KMS-11 (cell line): ENCODE results near the gene CD163L1.

Source experiments
- H2AFZ ChIP-seq: fragments of 200-600 bp; sonication (generic); 2 replicates; pipeline ENCODE4 v1.6.1; 2016; ENCODE audit warnings: antibody characterized with exemption, mixed run types, low read depth
- H3K27ac ChIP-seq: fragments of 200-600 bp; sonication (generic); 2 replicates; pipeline ENCODE4 v1.6.1; 2016; ENCODE audit warnings: mild to moderate bottlenecking, mixed run types
- H3K27me3 ChIP-seq: fragments of 200-600 bp; sonication (generic); 2 replicates; pipeline ENCODE4 v1.6.1; 2017; ENCODE audit warnings: mild to moderate bottlenecking, low read depth, mixed run types, moderate library complexity; ENCODE audit not compliant: insufficient read depth
- H3K36me3 ChIP-seq: fragments of 200-600 bp; sonication (generic); 2 replicates; pipeline ENCODE4 v1.6.1; 2017; ENCODE audit warnings: mild to moderate bottlenecking, mixed run types; ENCODE audit not compliant: insufficient read depth
- H3K4me1 ChIP-seq: fragments of 200-600 bp; sonication (generic); 2 replicates; pipeline ENCODE4 v1.6.1; 2016; ENCODE audit warnings: mild to moderate bottlenecking, low read depth, mixed run types; ENCODE audit not compliant: poor library complexity, severe bottlenecking
- H3K4me2 ChIP-seq: fragments of 200-600 bp; sonication (generic); 2 replicates; pipeline ENCODE4 v1.7.0; 2016; ENCODE audit warnings: mild to moderate bottlenecking, mixed run types
- H3K4me3 ChIP-seq: fragments of 200-600 bp; sonication (generic); IDR thresholded peaks from 2 replicates; pipeline ENCODE4 v1.6.1; 2017; ENCODE audit warnings: low read depth, low read length, mixed read lengths; ENCODE audit not compliant: insufficient read depth
- H3K79me2 ChIP-seq: fragments of 200-600 bp; sonication (generic); 2 replicates; pipeline ENCODE4 v1.6.1; 2016; ENCODE audit warnings: low read depth, mixed run types; ENCODE audit not compliant: insufficient read depth
- H3K9ac ChIP-seq: fragments of 200-600 bp; sonication (generic); 2 replicates; pipeline ENCODE4 v1.6.1; 2016; ENCODE audit warnings: mild to moderate bottlenecking, mixed run types
- H4K20me1 ChIP-seq: fragments of 200-600 bp; sonication (generic); 2 replicates; pipeline ENCODE4 v1.6.1; 2016; ENCODE audit warnings: mild to moderate bottlenecking, mixed run types; ENCODE audit not compliant: insufficient read depth
- TF ChIP-seq, protein P1 (sequence below): fragments of 200-600 bp; sonication (generic); conservative IDR thresholded peaks from 2 replicates; pipeline ENCODE4 v1.6.1; 2017; ENCODE audit warnings: low read depth, mild to moderate bottlenecking, antibody characterized with exemption, low read length, moderate library complexity, mixed read lengths

Gene CD163L1

DNA sequence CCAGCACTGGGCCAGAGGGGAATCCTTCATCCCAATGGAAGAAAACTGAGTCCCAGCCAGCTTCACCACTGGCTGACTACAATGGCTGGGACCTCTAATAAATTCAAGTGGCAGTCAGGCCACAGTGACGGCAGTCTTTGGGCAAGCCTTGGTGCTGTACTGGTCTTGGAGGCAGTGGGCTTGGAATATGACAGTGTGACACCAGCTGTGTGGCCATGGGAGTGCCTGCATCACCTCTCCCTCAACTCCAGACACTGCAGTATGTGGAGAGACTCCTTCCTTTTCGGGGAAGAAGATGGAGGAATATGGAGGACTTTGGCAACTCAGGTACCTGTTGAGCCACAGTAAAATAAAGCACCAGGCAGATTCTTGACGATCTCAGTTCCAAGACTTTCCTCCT lies 16.0 kb upstream of the CD163L1 start:
- H3K4me2 ChIP-seq: no peak overlapping the region
- no peak overlapping the region for H3K27ac ChIP-seq

DNA sequence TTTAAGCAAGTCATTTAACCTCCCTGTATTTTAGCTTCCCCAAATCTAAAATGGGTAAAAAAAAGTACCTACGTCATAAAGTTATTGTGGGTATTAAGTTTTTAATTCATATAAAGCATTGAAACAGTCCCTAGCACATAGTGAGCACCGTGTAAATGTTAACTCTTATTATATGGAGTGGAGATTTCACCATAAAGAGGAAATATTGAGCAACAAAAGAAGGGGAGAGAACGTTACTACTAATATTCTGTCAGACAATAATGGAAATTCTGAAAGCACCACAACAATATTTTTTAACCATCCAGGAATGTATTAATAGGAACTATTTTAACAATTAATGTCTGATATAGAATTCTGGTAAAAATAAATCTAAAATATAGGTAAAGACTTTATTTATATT lies 7.8 kb upstream of the CD163L1 start:
- no peak overlapping the region for H2AFZ ChIP-seq
- H3K27me3 ChIP-seq: no peaks in the 10 kb centered on the region
- no peaks in the 10 kb centered on the region for H3K79me2 ChIP-seq
- H3K27ac ChIP-seq: no peak overlapping the region
- no peaks in the 10 kb centered on the region for H4K20me1 ChIP-seq
- H3K4me2 ChIP-seq: no peak overlapping the region
- no peak overlapping the region for H3K4me3 ChIP-seq
- TF ChIP-seq, protein P1, sequence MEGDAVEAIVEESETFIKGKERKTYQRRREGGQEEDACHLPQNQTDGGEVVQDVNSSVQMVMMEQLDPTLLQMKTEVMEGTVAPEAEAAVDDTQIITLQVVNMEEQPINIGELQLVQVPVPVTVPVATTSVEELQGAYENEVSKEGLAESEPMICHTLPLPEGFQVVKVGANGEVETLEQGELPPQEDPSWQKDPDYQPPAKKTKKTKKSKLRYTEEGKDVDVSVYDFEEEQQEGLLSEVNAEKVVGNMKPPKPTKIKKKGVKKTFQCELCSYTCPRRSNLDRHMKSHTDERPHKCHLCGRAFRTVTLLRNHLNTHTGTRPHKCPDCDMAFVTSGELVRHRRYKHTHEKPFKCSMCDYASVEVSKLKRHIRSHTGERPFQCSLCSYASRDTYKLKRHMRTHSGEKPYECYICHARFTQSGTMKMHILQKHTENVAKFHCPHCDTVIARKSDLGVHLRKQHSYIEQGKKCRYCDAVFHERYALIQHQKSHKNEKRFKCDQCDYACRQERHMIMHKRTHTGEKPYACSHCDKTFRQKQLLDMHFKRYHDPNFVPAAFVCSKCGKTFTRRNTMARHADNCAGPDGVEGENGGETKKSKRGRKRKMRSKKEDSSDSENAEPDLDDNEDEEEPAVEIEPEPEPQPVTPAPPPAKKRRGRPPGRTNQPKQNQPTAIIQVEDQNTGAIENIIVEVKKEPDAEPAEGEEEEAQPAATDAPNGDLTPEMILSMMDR: no peak
- H3K4me1 ChIP-seq: no peaks in the 10 kb centered on the region
- no peaks in the 10 kb centered on the region for H3K36me3 ChIP-seq
- no peak overlapping the region for H3K9ac ChIP-seq

More for the DNA sequence above, 16.0 kb upstream of the CD163L1 start:
- Histone ChIP-seq H3K36me3 (no peaks in the 10 kb centered on the region), H3K79me2 (no peaks in the 10 kb centered on the region), H3K27me3 (no peaks in the 10 kb centered on the region), H3K4me1 (no peaks in the 10 kb centered on the region), H3K9ac (no peak overlapping the region), H4K20me1 (no peaks in the 10 kb centered on the region), H3K4me3 (no peak overlapping the region), H2AFZ (no peak overlapping the region)
- TF ChIP-seq, protein P1: no peak

DNA sequence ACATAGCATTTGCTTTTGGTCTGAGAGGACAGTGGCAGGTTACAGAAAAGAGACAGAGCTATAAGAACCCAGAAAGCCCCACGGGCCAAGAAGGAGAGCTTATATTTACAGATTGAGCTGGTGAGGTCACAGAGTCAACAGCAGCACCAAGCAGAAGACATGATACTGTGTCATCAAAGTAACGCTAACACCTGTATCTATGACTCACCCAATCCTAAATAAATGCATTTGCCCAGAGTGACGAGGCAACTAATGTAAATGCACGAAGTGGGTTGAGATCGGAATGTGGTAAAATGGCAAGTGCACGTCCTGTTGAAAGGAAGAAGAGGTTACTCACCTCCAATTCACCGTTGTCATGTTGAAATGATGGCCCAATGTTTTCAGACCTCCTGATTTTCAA lies 6.7 kb upstream of the CD163L1 start:
- Histone ChIP-seq H3K4me3 (no peak overlapping the region), H2AFZ (no peak overlapping the region), H3K79me2 (no peaks in the 10 kb centered on the region), H3K9ac (no peak overlapping the region), H3K27ac (no peak overlapping the region), H3K27me3 (no peaks in the 10 kb centered on the region), H3K36me3 (no peaks in the 10 kb centered on the region), H3K4me2 (no peak overlapping the region), H3K4me1 (no peaks in the 10 kb centered on the region), H4K20me1 (no peaks in the 10 kb centered on the region)
- TF ChIP-seq, protein P1: no peak

DNA sequence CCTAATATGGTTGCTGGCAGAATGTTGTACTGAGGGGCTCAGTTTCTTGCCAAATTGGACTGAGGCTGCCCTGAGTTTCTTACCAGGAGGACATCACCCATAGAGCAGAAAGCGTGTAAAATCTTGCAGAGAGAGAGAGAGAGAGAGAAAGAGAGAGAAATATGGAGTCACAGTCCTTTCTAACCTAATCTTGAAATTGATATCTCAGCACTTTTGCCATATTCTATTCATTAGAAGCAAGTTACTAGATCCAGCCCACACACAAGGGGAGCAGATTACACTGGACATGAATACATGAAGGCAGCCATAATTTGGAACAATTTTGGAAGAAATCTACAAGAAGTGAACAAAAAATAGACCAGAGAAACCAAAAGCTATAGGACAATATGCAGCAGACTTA lies 4.1 kb upstream of the CD163L1 start:
- H3K27me3 ChIP-seq: no peaks in the 10 kb centered on the region
- H3K9ac ChIP-seq: no peak overlapping the region
- no peaks in the 10 kb centered on the region for H3K36me3 ChIP-seq
- H3K27ac ChIP-seq: no peak overlapping the region
- H2AFZ ChIP-seq: no peak overlapping the region
- no peaks in the 10 kb centered on the region for H4K20me1 ChIP-seq
- H3K79me2 ChIP-seq: no peaks in the 10 kb centered on the region
- H3K4me1 ChIP-seq: no peaks in the 10 kb centered on the region
- H3K4me2 ChIP-seq: no peak overlapping the region
- no peak overlapping the region for H3K4me3 ChIP-seq
- TF ChIP-seq, protein P1: no peak
